ENCODE measurements around the gene KIR2DL3. TPM values are rescaled to one million over a fixed set of nuclear protein-coding genes. Genes with fewer than 3 reads are reported as not detected.
"Not testable (repeated sequence)": the region's sequence is repeated elsewhere in the genome, so short reads cannot be mapped to it uniquely, and the experiment has no call there.

Gene KIR2DL3
- total RNA-seq, 1 experiment from 2014 or later = not detected

GRCh38 chr19:54786091-54786723 is 47.9 kb downstream of the KIR2DL3 start:
- H3K23me2 ChIP-seq (ENCODE audit: insufficient read length, low read depth, low read length, poor library complexity, severe bottlenecking); H3K27ac Mint-ChIP-seq; H3K18ac ChIP-seq (ENCODE audit: insufficient read length, low read depth, low read length); H3K23ac ChIP-seq (ENCODE audit: insufficient read length, low read depth, low read length); H4K5ac ChIP-seq (ENCODE audit: insufficient read length, low read depth, low read length); H3K14ac ChIP-seq (ENCODE audit: insufficient read depth, low read length); H4K20me1 ChIP-seq (ENCODE audit: control insufficient read depth, insufficient read depth, insufficient read length); H3K4me1 Mint-ChIP-seq; H2BK20ac ChIP-seq (ENCODE audit: low read depth, low read length, poor library complexity, severe bottlenecking); H4K8ac ChIP-seq (replicated peaks; ENCODE audit: insufficient read length, low read depth, low read length); H2BK120ac ChIP-seq (ENCODE audit: low read depth, low read length, poor library complexity, severe bottlenecking); H3K4ac ChIP-seq (ENCODE audit: low read depth, low read length); DNase-seq; H3K79me1 ChIP-seq (ENCODE audit: insufficient read depth, low read depth, low read length, poor library complexity, severe bottlenecking); H3K9ac ChIP-seq (ENCODE audit: extremely low read depth, insufficient read length, low read length); H3K4me1 ChIP-seq (ENCODE audit: insufficient read depth, low read length); H2BK15ac ChIP-seq (ENCODE audit: low read depth, low read length); H3K27me3 Mint-ChIP-seq (ENCODE audit: low read depth); H2AFZ ChIP-seq (ENCODE audit: low read length); H4K91ac ChIP-seq (ENCODE audit: insufficient read length, low read depth, low read length); H2BK12ac ChIP-seq (ENCODE audit: insufficient read length, low read depth, low read length); H3T11ph ChIP-seq (ENCODE audit: low read length); H3K27me3 ChIP-seq (ENCODE audit: insufficient read depth, low read length); H3K4me2 ChIP-seq (ENCODE audit: insufficient read depth, insufficient read length, low read length); H3K56ac ChIP-seq (ENCODE audit: insufficient read length, low read depth, low read length); H3K4me3 Mint-ChIP-seq; H2BK5ac ChIP-seq (ENCODE audit: insufficient read length, low read length); H3K27ac ChIP-seq (ENCODE audit: insufficient read length, low read depth, low read length); H3K79me2 ChIP-seq (ENCODE audit: insufficient read depth, low read length); H2AK5ac ChIP-seq (ENCODE audit: insufficient read length, low read length): not testable (repeated sequence)
- peaks cover 0 to 50% (median 15%) of the 10 kb centered on the region in 3 experiments; a peak in 6 of 7 replicates for H3K36me3 Mint-ChIP-seq (ENCODE audit: insufficient read depth in 1 of 3, low read depth in 3 of 3)
- no CpG with 5 or more reads among the region's 24 CpGs for WGBS (ENCODE audit: extremely low coverage, insufficient read length, low lambda C conversion rate)
- H3K9me3 ChIP-seq (ENCODE audit: control insufficient read depth, low read depth, low read length) = peaks cover 59% of the 10 kb centered on the region
- H3K9me3 Mint-ChIP-seq = peaks cover 86 to 94% of the 10 kb centered on the region in 2 experiments

- peaks cover 68 to 83% of the 10 kb centered on the region in 2 experiments for H3K9me3 Mint-ChIP-seq
- peaks cover 73% of the 10 kb centered on the region for H3K9me3 ChIP-seq (ENCODE audit: control insufficient read depth, low read depth, low read length)
Observed at GRCh38 chr19:54788154-54788553, 49.8 kb downstream of the KIR2DL3 start.

More at GRCh38 chr19:54788154-54788553, 49.8 kb downstream of the KIR2DL3 start:
- H2AFZ ChIP-seq (ENCODE audit: low read length); DNase-seq; H2BK12ac ChIP-seq (ENCODE audit: insufficient read length, low read depth, low read length); H3K56ac ChIP-seq (ENCODE audit: insufficient read length, low read depth, low read length); H3K4me3 Mint-ChIP-seq; H3K9ac ChIP-seq (ENCODE audit: extremely low read depth, insufficient read length, low read length); H3K4ac ChIP-seq (ENCODE audit: low read depth, low read length); H4K5ac ChIP-seq (ENCODE audit: insufficient read length, low read depth, low read length); H3K79me1 ChIP-seq (ENCODE audit: insufficient read depth, low read depth, low read length, poor library complexity, severe bottlenecking); H3K18ac ChIP-seq (ENCODE audit: insufficient read length, low read depth, low read length); H3K27ac Mint-ChIP-seq; H3K23ac ChIP-seq (ENCODE audit: insufficient read length, low read depth, low read length); H3K4me2 ChIP-seq (ENCODE audit: insufficient read depth, insufficient read length, low read length); H4K91ac ChIP-seq (ENCODE audit: insufficient read length, low read depth, low read length); H3K27ac ChIP-seq (ENCODE audit: insufficient read length, low read depth, low read length); H3K27me3 Mint-ChIP-seq (ENCODE audit: low read depth); H3K4me1 ChIP-seq (ENCODE audit: insufficient read depth, low read length); H4K8ac ChIP-seq (replicated peaks; ENCODE audit: insufficient read length, low read depth, low read length); H3T11ph ChIP-seq (ENCODE audit: low read length); H2BK120ac ChIP-seq (ENCODE audit: low read depth, low read length, poor library complexity, severe bottlenecking); H2BK15ac ChIP-seq (ENCODE audit: low read depth, low read length); H2AK5ac ChIP-seq (ENCODE audit: insufficient read length, low read length); H3K14ac ChIP-seq (ENCODE audit: insufficient read depth, low read length); H2BK5ac ChIP-seq (ENCODE audit: insufficient read length, low read length); H3K23me2 ChIP-seq (ENCODE audit: insufficient read length, low read depth, low read length, poor library complexity, severe bottlenecking); H3K4me1 Mint-ChIP-seq; H3K27me3 ChIP-seq (ENCODE audit: insufficient read depth, low read length); H2BK20ac ChIP-seq (ENCODE audit: low read depth, low read length, poor library complexity, severe bottlenecking); H4K20me1 ChIP-seq (ENCODE audit: control insufficient read depth, insufficient read depth, insufficient read length); H3K79me2 ChIP-seq (ENCODE audit: insufficient read depth, low read length): not testable (repeated sequence)
- peaks cover 0 to 44% (median 12%) of the 10 kb centered on the region in 3 experiments; a peak in 6 of 7 replicates for H3K36me3 Mint-ChIP-seq (ENCODE audit: insufficient read depth in 1 of 3, low read depth in 3 of 3)
- no CpG with 5 or more reads among the region's 6 CpGs for WGBS (ENCODE audit: extremely low coverage, insufficient read length, low lambda C conversion rate)

All from H9 (cell line).